ENCODE data around the gene CDH24. TPM values are rescaled to one million over a fixed set of nuclear protein-coding genes. Genes with fewer than 3 reads are reported as not detected.

The CDH24 gene
- total RNA-seq, 1 experiment from 2014 or later, result 17.9 TPM

DNA sequence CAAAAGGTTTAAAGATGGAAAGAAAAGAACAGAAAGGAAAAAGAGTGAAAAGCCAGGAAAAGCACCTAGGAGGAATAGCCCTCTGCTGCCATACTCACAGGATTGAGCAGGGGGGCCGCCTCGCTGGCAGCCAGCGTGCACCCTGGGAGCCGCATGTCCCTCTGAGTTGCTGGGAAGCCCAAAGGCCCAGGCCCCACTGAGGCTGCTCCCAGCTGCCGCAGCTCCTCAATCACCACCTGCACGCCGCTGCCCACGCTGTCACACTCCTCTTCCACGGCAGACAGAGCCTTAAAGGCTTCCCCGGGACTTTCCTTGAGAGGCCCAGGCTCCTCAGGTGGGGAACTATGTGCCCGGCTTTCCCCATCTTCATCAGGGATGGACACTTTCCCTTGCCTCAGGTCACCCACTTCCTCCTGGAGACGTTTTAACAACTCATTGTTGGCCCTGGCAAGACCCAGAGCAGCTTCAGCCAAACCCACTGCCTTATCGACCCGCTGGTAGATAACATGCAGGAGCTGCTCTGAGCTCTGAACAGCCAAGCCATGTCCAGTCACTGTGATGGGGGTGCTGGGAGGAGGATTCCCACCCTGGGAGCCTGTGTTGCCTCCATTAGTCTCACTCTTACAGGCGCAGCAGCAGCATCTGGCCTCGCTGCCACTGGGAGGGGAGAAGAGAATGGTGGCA lies 58.8 kb downstream of the CDH24 start:
- no peak overlapping the region for H3K27ac Mint-ChIP-seq
- POLR2A ChIA-PET, result interaction anchor here (1.3 kb wide), 1 partner anchor 9 kb away, joined by 5 read pairs; no protein-coding TSS in a partner anchor
- CTCF ChIA-PET, result interaction anchor here (1.2 to 7.8 kb wide), 4 partner anchors 8 to 59 kb away, joined by 4 to 159 read pairs (median 112); partner anchors contain the start of gene CDH24
- H3K4me1 Mint-ChIP-seq, result peaks cover 5% of the 10 kb centered on the region
- H3K9me3 Mint-ChIP-seq, result no peaks in the 10 kb centered on the region
- DNase-seq (ENCODE audit: low spot score), result no peak
- TF ChIP-seq ETV6 (CRISPR knock-in tag; IDR thresholded peaks at IDR 0.05) (no peak), ZBTB43 (CRISPR knock-in tag; IDR thresholded peaks at IDR 0.05) (no peak), TEAD1 (CRISPR knock-in tag; IDR thresholded peaks at IDR 0.05) (no peak), TEAD4 (CRISPR knock-in tag; IDR thresholded peaks at IDR 0.05) (no peak), AR (CRISPR knock-in tag; IDR thresholded peaks at IDR 0.05) (no peak), CREM (CRISPR knock-in tag; IDR thresholded peaks at IDR 0.05) (no peak), GTF2I (CRISPR knock-in tag; conservative IDR thresholded peaks at IDR 0.05) (no peak), RORB (CRISPR knock-in tag; IDR thresholded peaks at IDR 0.05) (no peak), SMAD3 (CRISPR knock-in tag; IDR thresholded peaks at IDR 0.05; ENCODE audit: borderline replicate concordance) (no peak), ZMAT4 (CRISPR knock-in tag; IDR thresholded peaks at IDR 0.05) (no peak)
- TF ChIP-seq, protein P1, sequence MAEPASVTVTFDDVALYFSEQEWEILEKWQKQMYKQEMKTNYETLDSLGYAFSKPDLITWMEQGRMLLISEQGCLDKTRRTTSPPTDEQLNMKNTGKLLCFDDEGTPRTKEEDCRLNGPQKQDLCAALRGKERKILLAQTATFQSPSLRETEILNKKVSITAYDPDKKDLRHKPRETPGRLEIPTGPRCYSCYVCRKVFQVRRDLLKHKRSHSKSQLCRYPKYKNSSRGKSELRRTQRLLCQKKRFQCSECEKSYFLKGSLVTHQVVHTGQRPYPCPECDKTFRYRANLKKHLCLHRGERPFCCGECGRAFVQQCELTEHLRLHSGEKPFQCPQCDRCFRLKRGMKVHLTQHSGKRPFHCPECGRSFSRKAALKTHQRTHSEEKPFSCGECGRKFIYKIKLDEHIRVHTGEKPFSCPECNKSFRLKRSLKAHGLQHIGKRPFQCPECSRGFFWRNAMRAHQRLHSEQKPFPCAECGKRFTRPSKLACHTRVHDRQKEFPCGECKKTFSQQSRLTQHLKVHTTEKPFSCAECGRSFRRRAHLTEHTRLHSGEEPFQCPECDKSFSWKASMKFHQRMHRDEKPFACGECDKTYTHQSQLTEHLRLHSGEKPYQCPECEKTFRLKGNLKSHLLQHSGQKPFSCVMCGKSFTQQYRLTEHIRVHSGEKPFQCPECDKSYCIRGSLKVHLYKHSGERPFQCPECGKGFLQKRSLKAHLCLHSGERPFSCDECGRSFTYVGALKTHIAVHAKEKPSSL (CRISPR knock-in tag; conservative IDR thresholded peaks at IDR 0.05), result no peak
- no peak for ATAC-seq
- no peaks in the 10 kb centered on the region; the same call in 1 of the 2 replicates for H3K27me3 Mint-ChIP-seq (ENCODE audit: low read depth)
- H3K36me3 Mint-ChIP-seq, result no peaks in the 10 kb centered on the region
- no peak overlapping the region for H3K4me3 Mint-ChIP-seq

DNA sequence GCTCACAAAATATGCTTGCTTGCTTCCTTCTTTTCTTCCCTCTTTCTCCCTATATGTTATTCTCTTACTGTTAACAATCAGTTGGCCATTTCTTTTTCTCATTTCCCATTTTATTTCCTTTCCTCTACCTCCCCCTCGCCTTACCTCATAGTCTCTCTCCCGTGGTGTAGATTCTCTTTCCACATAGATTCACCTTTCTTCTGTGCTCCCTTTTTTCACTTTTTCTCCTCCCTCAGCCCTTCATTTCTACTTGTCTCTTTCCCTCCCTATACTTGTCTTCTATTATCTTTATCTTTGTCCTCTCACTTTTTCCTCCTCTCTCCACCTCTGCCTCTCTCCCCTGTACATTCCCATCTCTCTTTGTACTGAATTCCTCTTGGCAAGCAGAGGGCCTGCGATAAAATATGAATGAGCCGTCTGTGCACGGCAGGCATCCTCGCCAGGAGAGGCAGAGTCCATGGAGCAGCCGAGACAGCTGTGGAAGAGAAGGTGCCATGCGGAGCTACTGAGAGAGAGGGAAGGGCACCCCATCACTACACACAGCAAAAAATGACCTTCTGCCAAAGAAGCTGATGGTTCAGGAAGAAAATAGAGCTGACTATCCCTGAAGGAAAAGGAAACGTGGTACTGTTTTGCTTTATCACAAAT lies 59.5 kb downstream of the CDH24 start:
- no peak overlapping the region for H3K4me3 Mint-ChIP-seq
- ATAC-seq (no peak), DNase-seq (ENCODE audit: low spot score) (no peak)
- H3K9me3 Mint-ChIP-seq, result no peaks in the 10 kb centered on the region
- no peak overlapping the region for H3K27ac Mint-ChIP-seq
- H3K36me3 Mint-ChIP-seq, result no peaks in the 10 kb centered on the region
- peaks cover 5% of the 10 kb centered on the region for H3K4me1 Mint-ChIP-seq
- H3K27me3 Mint-ChIP-seq (ENCODE audit: low read depth), result no peaks in the 10 kb centered on the region; the same call in 1 of the 2 replicates
- ChIA-PET POLR2A (interaction anchor here (1.3 kb wide), 1 partner anchor 9 kb away, joined by 5 read pairs; no protein-coding TSS in a partner anchor), CTCF (interaction anchor here (1.2 to 7.8 kb wide), 4 partner anchors 9 to 60 kb away, joined by 4 to 159 read pairs (median 112); partner anchors contain the start of gene CDH24)
- TF ChIP-seq MAX (CRISPR knock-in tag; IDR thresholded peaks at IDR 0.05) (no peak), ZNF121 (CRISPR knock-in tag; IDR thresholded peaks at IDR 0.05) (no peak), CREM (CRISPR knock-in tag; IDR thresholded peaks at IDR 0.05) (no peak)
- TF ChIP-seq, protein P2, sequence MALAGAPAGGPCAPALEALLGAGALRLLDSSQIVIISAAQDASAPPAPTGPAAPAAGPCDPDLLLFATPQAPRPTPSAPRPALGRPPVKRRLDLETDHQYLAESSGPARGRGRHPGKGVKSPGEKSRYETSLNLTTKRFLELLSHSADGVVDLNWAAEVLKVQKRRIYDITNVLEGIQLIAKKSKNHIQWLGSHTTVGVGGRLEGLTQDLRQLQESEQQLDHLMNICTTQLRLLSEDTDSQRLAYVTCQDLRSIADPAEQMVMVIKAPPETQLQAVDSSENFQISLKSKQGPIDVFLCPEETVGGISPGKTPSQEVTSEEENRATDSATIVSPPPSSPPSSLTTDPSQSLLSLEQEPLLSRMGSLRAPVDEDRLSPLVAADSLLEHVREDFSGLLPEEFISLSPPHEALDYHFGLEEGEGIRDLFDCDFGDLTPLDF (CRISPR knock-in tag; IDR thresholded peaks at IDR 0.05), result no peak
- TF ChIP-seq, protein P3, sequence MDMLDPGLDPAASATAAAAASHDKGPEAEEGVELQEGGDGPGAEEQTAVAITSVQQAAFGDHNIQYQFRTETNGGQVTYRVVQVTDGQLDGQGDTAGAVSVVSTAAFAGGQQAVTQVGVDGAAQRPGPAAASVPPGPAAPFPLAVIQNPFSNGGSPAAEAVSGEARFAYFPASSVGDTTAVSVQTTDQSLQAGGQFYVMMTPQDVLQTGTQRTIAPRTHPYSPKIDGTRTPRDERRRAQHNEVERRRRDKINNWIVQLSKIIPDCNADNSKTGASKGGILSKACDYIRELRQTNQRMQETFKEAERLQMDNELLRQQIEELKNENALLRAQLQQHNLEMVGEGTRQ (CRISPR knock-in tag; IDR thresholded peaks at IDR 0.05), result no peak
- TF ChIP-seq, protein P4, sequence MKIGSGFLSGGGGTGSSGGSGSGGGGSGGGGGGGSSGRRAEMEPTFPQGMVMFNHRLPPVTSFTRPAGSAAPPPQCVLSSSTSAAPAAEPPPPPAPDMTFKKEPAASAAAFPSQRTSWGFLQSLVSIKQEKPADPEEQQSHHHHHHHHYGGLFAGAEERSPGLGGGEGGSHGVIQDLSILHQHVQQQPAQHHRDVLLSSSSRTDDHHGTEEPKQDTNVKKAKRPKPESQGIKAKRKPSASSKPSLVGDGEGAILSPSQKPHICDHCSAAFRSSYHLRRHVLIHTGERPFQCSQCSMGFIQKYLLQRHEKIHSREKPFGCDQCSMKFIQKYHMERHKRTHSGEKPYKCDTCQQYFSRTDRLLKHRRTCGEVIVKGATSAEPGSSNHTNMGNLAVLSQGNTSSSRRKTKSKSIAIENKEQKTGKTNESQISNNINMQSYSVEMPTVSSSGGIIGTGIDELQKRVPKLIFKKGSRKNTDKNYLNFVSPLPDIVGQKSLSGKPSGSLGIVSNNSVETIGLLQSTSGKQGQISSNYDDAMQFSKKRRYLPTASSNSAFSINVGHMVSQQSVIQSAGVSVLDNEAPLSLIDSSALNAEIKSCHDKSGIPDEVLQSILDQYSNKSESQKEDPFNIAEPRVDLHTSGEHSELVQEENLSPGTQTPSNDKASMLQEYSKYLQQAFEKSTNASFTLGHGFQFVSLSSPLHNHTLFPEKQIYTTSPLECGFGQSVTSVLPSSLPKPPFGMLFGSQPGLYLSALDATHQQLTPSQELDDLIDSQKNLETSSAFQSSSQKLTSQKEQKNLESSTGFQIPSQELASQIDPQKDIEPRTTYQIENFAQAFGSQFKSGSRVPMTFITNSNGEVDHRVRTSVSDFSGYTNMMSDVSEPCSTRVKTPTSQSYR (CRISPR knock-in tag; IDR thresholded peaks at IDR 0.05), result no peak
- TF ChIP-seq, protein P5, sequence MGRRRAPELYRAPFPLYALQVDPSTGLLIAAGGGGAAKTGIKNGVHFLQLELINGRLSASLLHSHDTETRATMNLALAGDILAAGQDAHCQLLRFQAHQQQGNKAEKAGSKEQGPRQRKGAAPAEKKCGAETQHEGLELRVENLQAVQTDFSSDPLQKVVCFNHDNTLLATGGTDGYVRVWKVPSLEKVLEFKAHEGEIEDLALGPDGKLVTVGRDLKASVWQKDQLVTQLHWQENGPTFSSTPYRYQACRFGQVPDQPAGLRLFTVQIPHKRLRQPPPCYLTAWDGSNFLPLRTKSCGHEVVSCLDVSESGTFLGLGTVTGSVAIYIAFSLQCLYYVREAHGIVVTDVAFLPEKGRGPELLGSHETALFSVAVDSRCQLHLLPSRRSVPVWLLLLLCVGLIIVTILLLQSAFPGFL (CRISPR knock-in tag; IDR thresholded peaks at IDR 0.05; ENCODE audit: borderline replicate concordance), result no peak

Measured in WTC11 (cell line).